ENCODE data around the gene TCF12.

GRCh38 chr15:57045741-57046382 lies 127.4 kb downstream of the TCF12 start:
- no peak for TF ChIP-seq CTCF (IDR thresholded peaks at IDR 0.05; ENCODE audit: insufficient read depth, low read length)
- TF ChIP-seq POLR2AphosphoS5 (IDR thresholded peaks at IDR 0.05; ENCODE audit: low read depth), result no peak

Data from HL-60 (cell line).